Testis (tissue), 3 donors: ENCODE results near the gene CPNE9. TPM values are rescaled to one million over a fixed set of nuclear protein-coding genes. Genes with fewer than 3 reads are reported as not detected.

Experiments
- DNase-seq: peaks from one replicate; pipeline ENCODE4 v3.0.0-alpha.2; 2019
- H3K27ac ChIP-seq, 2 donors: fragments of 200-600 bp; sonication (generic); one replicate each; pipeline ENCODE4 v1.5.1; 2019
- H3K27me3 ChIP-seq: fragments of 200-600 bp; sonication (generic); one replicate; pipeline ENCODE4 v1.5.1; 2019
- H3K36me3 ChIP-seq: fragments of 200-600 bp; sonication (generic); one replicate; pipeline ENCODE4 v1.5.1; 2017; ENCODE audit warnings: low read depth; ENCODE audit errors: missing control alignments
- H3K4me1 ChIP-seq: fragments of 200-600 bp; sonication (generic); one replicate; pipeline ENCODE4 v1.5.1; 2019
- H3K4me3 ChIP-seq, 2 donors: fragments of 200-600 bp; sonication (generic); one replicate each; pipeline ENCODE4 v1.5.1; 2017 to 2019
- H3K9me3 ChIP-seq: fragments of 200-600 bp; sonication (generic); one replicate; pipeline ENCODE4 v1.5.1; 2017
- POLR2A ChIP-seq: fragments of 450-650 bp; IDR thresholded peaks from one replicate; pipeline ENCODE4 v1.6.1; 2017; ENCODE audit warnings: antibody characterized with exemption, mild to moderate bottlenecking, moderate library complexity
- WGBS, 2 donors: methylation state at CpG; one replicate each; pipeline ENCODE4 v1.1.5; 2018; 5-methylcytosine and 5-hydroxymethylcytosine counted together
- intact Hi-C: fragments of 100-400 bp; cut with DNase I; formaldehyde crosslinking; loops from one replicate; pipeline ENCODE4 v1.15.1; 2023; ENCODE audit warnings: low total_unique reads
- polyA plus RNA-seq: library from polyadenylated mRNA; stranded (reverse); fragments of 350-450 nt; fragmentation: Illumina TruSeq; extraction: RNeasy Lipid Tissue Mini Kit (QIAGEN cat#74804); gene quantifications from one replicate; pipeline ENCODE4 v1.2.3, GENCODE V29; 2014; ENCODE audit warnings: low read depth, low replicate concordance; ENCODE audit not compliant: insufficient read depth
- total RNA-seq, 2 donors: library from RNA; depleted of rRNA; stranded (reverse); fragments of >200 nt; gene quantifications; one replicate each; pipeline ENCODE4 v1.2.3, GENCODE V29; 2016
- TF ChIP-seq, protein P1 (sequence below), 3 experiments: fragments of 450-650 bp in 2 of 3; fragments of 200-600 bp in 1 of 3; sonication (generic) in 1 of 3; IDR thresholded peaks; one replicate each; pipeline ENCODE4 v1.5.1; 2016 to 2019; ENCODE audit warnings: antibody characterized with exemption in 3 of 3, mild to moderate bottlenecking in 2 of 3, moderate library complexity in 1 of 3

CPNE9 gene
- total and polyA plus RNA-seq, 3 donors from 2014 or later = 0.31 to 1.4 (median 1.3) TPM

DNA sequence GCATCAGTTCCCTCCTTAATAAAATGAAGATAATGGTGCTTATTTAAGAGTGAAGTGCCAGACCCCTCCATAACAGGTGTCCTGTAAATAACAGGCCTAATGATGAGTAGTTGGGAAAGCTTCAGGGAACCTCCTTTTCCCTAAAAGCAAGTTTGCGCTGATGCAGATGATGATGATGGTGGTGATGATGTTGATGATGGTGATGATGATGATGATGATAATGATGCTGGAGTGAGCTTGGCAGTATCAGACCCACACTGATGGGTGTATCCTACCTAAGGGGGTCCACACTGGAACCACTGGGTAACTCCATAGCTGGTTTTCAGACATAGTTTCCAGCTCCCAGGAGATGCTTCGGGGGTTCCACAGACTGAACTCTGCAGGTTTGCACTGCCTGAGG, 29.9 kb upstream of the CPNE9 start:
- no peak overlapping the region for H3K27ac ChIP-seq
- no peak for DNase-seq
- intact Hi-C loops = no loop called here
- WGBS, 2 donors = 91 to 100% methylated on average over 2 of the region's 2 CpGs
- H3K4me3 ChIP-seq = no peak overlapping the region
- TF ChIP-seq, protein P1, sequence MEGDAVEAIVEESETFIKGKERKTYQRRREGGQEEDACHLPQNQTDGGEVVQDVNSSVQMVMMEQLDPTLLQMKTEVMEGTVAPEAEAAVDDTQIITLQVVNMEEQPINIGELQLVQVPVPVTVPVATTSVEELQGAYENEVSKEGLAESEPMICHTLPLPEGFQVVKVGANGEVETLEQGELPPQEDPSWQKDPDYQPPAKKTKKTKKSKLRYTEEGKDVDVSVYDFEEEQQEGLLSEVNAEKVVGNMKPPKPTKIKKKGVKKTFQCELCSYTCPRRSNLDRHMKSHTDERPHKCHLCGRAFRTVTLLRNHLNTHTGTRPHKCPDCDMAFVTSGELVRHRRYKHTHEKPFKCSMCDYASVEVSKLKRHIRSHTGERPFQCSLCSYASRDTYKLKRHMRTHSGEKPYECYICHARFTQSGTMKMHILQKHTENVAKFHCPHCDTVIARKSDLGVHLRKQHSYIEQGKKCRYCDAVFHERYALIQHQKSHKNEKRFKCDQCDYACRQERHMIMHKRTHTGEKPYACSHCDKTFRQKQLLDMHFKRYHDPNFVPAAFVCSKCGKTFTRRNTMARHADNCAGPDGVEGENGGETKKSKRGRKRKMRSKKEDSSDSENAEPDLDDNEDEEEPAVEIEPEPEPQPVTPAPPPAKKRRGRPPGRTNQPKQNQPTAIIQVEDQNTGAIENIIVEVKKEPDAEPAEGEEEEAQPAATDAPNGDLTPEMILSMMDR (IDR thresholded peaks at IDR 0.05) = no peak
- no peak for TF ChIP-seq POLR2A
- H3K27me3 ChIP-seq = no peaks in the 10 kb centered on the region
- no peaks in the 10 kb centered on the region for H3K36me3 ChIP-seq
- H3K4me1 ChIP-seq = peaks cover 53% of the 10 kb centered on the region
- no peaks in the 10 kb centered on the region for H3K9me3 ChIP-seq

DNA sequence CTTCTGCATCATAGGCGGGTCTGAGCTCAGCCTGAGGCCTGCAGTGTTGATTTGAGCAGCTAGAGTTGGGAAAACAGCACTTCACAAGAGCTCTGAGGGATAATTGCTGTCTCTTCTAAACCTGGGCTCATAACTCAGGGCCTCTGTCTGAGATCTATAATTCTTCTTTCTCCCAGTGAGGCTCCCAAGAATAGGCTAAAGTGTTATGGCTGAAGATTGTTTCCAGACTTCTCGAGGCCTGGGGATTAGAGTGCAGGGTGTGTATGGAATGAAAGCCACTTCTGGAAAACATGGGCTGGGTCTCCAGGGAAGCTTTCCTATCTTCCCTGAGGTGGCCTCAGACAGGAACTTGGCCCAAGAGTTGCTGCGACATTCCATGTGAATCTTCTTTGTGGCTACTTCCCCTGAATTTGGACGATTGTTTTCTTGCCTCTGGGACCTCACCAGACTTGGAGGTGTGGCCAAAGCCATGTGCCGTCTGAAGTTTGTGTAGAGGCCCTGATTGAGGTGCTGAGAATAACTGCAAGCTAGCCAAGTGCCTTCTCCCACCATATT, 27.8 kb upstream of the CPNE9 start:
- WGBS, 2 donors = 57 to 61% methylated on average over 4 to 5 of the region's 5 CpGs
- Histone ChIP-seq H3K9me3 (no peaks in the 10 kb centered on the region), H3K27me3 (no peaks in the 10 kb centered on the region), H3K4me1 (peaks cover 38% of the 10 kb centered on the region), H3K36me3 (no peaks in the 10 kb centered on the region), H3K4me3 (no peak overlapping the region), H3K27ac (peak overlapping the region in 1 of 2 donors; percentile 41)
- intact Hi-C loops = no loop called here
- DNase-seq = no peak
- TF ChIP-seq, protein P1 (IDR thresholded peaks at IDR 0.05) = no peak
- TF ChIP-seq POLR2A = no peak

DNA sequence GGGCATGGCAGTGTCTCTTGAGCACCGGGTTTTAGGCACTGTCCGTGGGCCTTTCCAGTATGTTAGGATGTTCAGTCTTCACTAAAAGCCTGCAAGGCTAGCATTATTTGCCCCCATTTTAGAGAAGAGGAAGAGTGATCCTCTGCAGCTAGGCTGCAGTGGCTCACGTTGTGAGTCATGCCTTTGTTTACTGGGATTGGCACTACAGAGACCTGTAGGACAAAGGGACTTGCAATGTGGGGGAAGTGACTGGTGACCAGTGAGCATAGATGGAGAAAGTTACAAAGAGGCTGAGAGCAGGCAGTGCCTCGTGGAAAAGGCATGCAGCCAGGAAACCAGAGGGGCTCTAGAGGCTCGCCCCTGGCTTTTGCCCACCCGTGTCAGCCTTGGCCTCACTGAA, 26.8 kb upstream of the CPNE9 start:
- peak; percentile 38 for DNase-seq
- Histone ChIP-seq H3K27ac (no peak overlapping the region), H3K4me3 (no peak overlapping the region), H3K27me3 (no peaks in the 10 kb centered on the region), H3K36me3 (no peaks in the 10 kb centered on the region), H3K9me3 (no peaks in the 10 kb centered on the region), H3K4me1 (peaks cover 37% of the 10 kb centered on the region)
- intact Hi-C loops = no loop called here
- WGBS, 2 donors = 50 to 52% methylated on average over 6 of the region's 6 CpGs
- TF ChIP-seq, protein P1 (IDR thresholded peaks at IDR 0.05) = no peak
- no peak for TF ChIP-seq POLR2A

DNA sequence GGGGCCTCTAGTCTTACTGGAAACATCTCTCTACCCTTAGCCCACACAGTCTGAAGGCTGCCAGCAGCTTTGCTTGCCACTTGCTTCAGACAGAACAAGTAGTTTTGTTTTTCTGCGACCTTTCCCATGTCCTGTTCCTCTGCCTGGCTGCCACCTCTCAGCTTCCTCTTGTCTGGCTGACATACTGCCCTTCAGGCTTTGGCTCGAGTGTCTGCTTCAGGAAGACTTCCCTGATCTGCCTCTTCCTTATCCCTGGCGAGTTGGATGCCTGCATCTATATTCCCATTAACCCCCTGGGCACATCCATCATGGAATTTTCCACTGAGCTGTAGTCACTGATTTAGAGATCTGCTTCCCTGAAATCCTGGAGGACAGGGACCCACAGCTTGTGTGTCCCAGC, 25.1 kb upstream of the CPNE9 start:
- H3K9me3 ChIP-seq = no peaks in the 10 kb centered on the region
- peaks cover 44% of the 10 kb centered on the region for H3K4me1 ChIP-seq
- no peak overlapping the region for H3K27ac ChIP-seq
- 57 to 62% methylated on average over 3 of the region's 3 CpGs for WGBS, 2 donors
- DNase-seq = no peak
- no peaks in the 10 kb centered on the region for H3K27me3 ChIP-seq
- H3K36me3 ChIP-seq = no peaks in the 10 kb centered on the region
- intact Hi-C loops = no loop called here
- H3K4me3 ChIP-seq = no peak overlapping the region
- TF ChIP-seq POLR2A = no peak

DNA sequence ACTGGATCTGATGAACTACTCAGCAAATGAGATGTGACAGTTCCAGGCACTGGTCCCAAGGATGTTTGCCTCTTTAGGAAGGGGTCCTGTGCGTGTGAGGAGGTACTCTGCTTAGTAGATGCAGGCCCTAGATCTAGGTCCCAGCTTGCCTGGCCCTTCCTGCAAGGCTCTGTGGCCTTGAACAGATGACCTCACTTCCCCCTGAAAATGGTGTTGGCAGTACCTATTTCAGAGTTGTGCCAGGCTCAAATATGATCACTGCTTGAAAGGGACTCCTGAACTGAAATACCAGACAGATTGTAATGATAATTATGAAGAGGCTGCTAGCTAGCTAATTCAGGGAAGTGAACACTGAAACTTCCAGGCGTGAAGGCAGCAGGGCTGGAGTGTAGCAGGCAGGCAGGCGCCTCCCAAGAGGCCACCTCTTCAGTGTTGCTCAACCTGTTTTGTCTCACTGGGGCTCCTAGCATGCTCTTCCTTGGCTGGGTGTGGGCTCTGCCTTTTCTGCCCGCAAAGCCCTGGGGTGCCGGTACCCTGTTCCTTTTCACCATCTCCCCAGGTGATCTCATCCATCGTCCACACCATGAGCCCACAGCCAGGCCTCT, 24.1 kb upstream of the CPNE9 start:
- TF ChIP-seq, protein P1 (IDR thresholded peaks at IDR 0.05) = no peak
- TF ChIP-seq POLR2A = no peak
- Histone ChIP-seq H3K4me3 (no peak overlapping the region), H3K9me3 (no peaks in the 10 kb centered on the region), H3K36me3 (no peaks in the 10 kb centered on the region), H3K4me1 (peaks cover 44% of the 10 kb centered on the region), H3K27me3 (no peaks in the 10 kb centered on the region), H3K27ac (no peak overlapping the region)
- 83 to 86% methylated on average over 6 of the region's 6 CpGs for WGBS, 2 donors
- DNase-seq = no peak
- intact Hi-C loops = no loop called here
